Measurements from ENCODE around the gene SNCAIP.

GRCh38 chr5:122507045-122507444, 195.0 kb downstream of the SNCAIP start:
- TF ChIP-seq CTCF (IDR thresholded peaks at IDR 0.05; ENCODE audit: insufficient read depth, low read length): no peak
- TF ChIP-seq POLR2AphosphoS5 (IDR thresholded peaks at IDR 0.05; ENCODE audit: low read depth): no peak
